HG02571 (cell line): ENCODE results near the gene SELENOW.
"Not testable (repeated sequence)": the region's sequence is repeated elsewhere in the genome, so short reads cannot be mapped to it uniquely, and the experiment has no call there.

ENCODE experiments used
- ATAC-seq: cut with Tn5 transposase; IDR thresholded peaks from one replicate; pipeline ENCODE4 v1.9.1; 2021; ENCODE audit warnings: mild to moderate bottlenecking, moderate library complexity; ENCODE audit not compliant: unreplicated experiment

SELENOW gene

GRCh38 chr19:47756627-47756929, 21.9 kb upstream of the SELENOW start:
- no peak for ATAC-seq

GRCh38 chr19:47756953-47757608, 21.4 kb upstream of the SELENOW start:
- ATAC-seq = no peak

GRCh38 chr19:47757617-47758442, 20.7 kb upstream of the SELENOW start:
- ATAC-seq = no peak

DNA sequence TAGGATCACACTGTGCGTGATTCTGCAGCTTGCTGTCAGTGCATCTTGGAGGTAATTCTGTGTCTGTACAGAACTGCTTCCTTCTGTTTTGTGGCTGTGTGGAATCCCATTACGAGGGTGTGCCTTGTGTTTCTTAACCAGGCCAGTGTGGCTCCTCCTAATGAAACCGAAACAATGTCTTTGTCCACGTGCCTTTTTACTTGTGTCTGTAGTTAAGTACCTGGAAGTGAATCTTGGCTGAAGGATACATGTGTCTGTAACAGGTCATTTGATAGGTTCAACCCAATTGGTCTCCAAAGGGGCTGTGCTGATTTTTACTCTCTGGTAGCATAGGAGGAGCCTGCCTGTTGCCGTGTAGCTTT, 20.1 kb upstream of the SELENOW start:
- ATAC-seq = no peak

DNA sequence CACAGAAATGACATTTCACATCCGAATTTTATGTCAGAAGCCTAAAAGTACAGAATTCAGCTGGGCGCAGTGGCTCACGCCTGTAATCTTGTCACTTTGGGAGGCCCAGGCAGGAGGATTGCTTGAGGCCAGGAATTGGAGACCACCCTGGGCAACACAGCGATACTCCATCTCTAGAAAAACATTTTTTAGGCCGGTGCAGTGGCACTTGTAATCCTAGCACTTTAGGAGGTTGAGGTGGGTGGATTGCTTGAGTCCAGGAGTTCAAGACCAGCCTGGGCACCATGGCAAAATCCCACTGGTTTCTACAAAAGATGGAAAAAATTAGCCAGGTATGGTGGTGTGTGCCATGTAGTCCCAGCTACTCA, 17.9 kb upstream of the SELENOW start:
- ATAC-seq = no peak

- ATAC-seq = no peak
Observed at GRCh38 chr19:47761566-47761965, 16.9 kb upstream of the SELENOW start.

DNA sequence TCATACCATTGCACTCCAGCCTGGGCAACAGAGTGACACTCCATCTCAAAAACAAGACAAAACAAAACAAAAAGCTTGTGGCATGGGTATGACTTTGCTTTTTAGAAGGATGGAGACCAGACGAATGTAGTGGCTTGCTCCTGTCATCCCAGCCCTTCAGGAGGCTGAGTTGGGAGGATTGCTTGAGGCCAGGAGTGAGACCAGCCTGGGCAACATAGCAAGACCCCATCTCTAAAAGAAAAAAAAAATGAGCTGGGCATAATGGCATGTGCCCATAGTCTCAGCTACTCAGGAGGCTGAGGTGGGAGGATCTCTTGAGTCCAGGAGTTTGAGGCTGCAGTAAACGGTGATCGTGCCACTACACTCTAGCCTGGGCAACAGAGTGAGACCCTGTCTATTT, 16.4 kb upstream of the SELENOW start:
- ATAC-seq = no peak

GRCh38 chr19:47762615-47763308, 15.7 kb upstream of the SELENOW start:
- no peak for ATAC-seq

DNA sequence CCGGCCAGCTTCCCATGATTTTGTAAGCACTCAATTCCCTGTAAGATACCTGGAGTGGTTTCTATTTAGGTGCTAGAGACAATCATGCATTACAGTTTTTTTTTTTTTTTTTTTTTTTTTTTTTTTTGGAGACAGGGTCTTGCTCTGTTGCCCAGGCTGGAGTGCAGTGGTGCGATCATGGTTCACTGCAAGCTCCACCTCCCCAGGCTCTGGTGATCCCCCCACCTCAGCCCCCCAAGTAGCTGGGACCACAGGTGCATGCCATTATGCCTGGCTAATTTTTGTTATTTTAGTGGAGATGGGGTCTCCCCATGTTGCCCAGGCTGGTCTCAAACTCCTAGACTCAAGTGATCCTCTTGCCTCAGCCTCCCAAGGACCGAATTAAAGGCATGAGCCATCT, 13.8 kb upstream of the SELENOW start:
- not testable (repeated sequence) for ATAC-seq

- ATAC-seq = no peak
Observed at GRCh38 chr19:47765523-47766358, 12.8 kb upstream of the SELENOW start.

DNA sequence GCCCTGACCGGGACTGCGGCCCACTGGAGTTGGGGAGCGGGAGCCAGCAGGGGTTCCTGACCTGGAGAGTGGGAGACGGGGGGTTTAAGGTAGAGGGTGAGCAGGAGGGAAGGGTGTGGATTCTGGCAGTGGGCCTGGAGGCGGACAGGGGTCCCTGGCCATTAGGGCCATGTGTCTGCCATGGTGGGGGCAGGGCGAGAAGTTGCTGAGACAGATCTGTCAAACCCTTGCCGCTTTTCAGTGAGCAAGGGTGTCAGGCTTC, 12.2 kb upstream of the SELENOW start:
- ATAC-seq = no peak

DNA sequence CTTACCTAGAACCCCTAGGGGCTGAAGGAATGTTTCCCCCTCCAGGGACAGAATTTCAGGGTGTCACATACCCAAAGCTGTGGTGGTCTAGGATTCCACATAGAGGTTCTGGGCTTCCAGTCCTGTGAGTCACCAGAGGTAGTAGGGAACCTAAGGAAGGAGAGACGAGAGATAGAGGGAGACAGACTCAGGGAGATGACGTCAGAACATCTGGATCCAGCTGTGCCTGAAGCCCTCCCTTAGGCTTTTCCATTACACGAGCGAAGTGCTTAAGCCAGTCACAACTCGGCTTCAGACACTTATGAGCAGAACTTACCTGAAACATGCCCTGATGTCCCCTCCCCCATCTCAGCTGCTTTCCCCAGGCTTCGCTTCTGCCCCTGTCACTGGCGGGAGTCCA, 11.8 kb upstream of the SELENOW start:
- no peak for ATAC-seq

DNA sequence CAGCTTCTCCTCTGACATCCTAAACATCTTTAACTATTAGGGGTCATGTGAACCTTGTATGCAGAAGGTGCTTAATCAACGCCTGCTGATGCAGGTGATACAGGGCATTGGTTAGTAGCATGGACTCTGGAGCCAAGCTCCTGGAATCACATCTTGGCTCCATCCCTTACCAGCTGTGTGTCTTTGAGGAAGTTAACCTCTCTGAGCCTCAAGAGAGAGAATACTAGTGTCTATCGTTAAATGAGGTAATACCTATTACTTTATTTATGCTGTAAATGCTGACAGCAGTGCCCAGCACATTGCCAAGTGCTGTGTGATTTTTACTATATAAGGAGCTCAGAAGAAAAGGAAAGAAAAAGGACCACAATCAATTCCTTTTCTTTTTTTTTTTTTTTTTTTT, 11.2 kb upstream of the SELENOW start:
- no peak for ATAC-seq

DNA sequence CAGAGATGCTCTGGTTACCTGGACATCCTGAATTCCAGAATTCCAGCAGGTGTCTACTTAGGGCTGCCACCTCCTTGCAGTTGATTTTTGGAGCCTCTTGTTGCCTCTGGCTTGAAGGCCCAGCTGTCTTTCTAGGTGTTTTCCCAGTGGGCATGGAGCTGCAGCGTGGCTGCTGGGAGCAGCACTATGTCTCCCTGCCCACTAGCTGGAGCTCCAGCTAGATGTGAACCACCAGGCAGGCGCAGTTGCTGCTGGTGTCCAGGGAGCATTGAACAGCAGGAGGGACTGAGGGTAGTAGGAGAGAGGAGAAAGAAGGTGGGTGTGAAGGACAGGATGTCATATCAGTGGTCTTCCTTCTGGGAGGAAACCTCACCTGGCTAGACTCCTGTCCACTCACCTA, 9.9 kb upstream of the SELENOW start:
- no peak for ATAC-seq

DNA sequence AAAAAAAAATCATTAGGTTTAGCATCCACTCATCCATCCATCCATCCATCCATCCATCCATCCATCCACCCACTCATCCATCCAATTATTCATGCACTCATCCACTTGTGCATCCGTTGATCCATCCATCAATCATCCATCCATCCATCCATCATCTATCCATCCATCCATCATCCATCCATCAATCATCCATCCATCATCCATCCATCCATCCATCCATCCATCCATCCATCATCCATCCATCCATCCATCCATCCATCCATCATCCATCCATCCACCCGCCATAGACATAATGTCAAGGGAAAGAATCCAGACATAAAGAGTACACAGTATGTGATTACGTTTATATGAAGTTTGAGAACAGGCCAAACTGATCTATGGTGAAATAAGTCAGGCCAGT, 9.0 kb upstream of the SELENOW start:
- ATAC-seq = no peak

DNA sequence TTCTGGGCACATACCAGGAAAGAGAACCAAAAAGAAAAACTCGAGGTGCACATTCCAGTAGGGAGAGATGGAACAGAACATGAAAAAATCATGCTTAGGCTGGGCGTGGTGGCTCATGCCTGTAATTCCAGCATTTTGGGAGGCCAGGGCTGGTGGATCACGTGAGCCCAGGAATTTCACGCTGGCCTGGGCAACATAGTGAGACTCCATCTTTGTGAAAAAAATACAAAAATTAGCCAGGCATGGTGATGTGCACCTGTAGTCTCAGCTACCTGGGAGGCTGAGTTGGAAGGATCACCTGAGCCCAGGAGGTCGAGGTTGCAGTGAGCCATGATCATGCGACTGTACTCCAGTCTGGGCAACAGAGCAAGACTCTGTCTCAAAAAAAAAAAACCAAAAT, 7.2 kb upstream of the SELENOW start:
- ATAC-seq = not testable (repeated sequence)

DNA sequence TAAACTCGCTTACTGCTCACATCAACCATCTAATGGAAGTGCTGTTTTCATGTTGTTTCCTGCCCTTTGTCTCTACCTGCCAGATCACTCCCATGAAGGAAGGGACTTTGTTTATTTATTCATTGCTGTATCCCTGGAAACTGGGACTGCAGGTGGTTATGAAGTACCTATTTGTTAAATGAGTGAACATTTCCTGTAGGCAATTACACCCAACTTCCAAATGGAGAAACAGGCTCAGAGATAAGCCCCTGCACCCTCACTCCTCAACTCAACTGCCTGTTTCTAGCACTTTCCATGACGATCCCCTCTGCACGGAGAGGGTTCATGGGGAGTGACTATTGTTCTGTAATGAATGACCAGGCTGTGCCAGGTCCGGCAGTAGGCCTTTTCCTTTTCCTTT, 1.9 kb upstream of the SELENOW start:
- ATAC-seq = no peak

GRCh38 chr19:47777245-47778048, 1.1 kb upstream of the SELENOW start:
- not testable (repeated sequence) for ATAC-seq

DNA sequence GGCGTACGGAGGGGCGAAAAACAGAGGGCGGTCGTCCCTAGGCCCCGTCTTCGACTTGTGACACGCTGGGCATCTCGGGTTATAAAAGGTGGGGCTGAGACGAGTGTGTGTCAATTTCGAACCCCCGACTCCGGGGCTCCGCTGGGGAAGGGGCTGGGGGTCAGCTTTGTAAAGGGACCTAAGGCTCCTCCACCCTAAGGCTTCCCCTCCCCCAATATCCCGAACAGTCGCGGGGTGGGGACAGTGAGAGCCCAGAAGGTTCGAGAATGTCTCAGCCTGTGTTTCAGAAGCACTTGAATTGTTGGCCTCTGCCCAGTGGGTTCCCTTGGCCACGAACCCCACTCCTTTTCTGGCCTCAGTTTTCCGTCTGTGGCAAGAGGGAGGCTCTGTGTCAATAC, 450 bp downstream of the SELENOW start:
- ATAC-seq = no peak

GRCh38 chr19:47779524-47780214, 1.2 kb downstream of the SELENOW start:
- ATAC-seq = no peak
